HFF-Myc (cell line): ENCODE results near the gene MCRIP2.
"Not testable (repeated sequence)": the region's sequence is repeated elsewhere in the genome, so short reads cannot be mapped to it uniquely, and the experiment has no call there.

ENCODE experiments used
- DNase-seq: peaks from one replicate; pipeline ENCODE4 v3.0.0-alpha.2; 2011; ENCODE audit warnings: low read depth; ENCODE audit errors: extremely low read depth
- H3K4me3 ChIP-seq: replicated peaks from 2 replicates; pipeline ENCODE4 v1.5.1; 2011; ENCODE audit warnings: low read depth, mild to moderate bottlenecking, control low read depth, low read length
- CTCF ChIP-seq: IDR thresholded peaks from 2 replicates; pipeline ENCODE4 v1.5.1; 2012; ENCODE audit warnings: mild to moderate bottlenecking, low read depth, low read length, control low read depth; ENCODE audit errors: missing control alignments

Gene MCRIP2

DNA sequence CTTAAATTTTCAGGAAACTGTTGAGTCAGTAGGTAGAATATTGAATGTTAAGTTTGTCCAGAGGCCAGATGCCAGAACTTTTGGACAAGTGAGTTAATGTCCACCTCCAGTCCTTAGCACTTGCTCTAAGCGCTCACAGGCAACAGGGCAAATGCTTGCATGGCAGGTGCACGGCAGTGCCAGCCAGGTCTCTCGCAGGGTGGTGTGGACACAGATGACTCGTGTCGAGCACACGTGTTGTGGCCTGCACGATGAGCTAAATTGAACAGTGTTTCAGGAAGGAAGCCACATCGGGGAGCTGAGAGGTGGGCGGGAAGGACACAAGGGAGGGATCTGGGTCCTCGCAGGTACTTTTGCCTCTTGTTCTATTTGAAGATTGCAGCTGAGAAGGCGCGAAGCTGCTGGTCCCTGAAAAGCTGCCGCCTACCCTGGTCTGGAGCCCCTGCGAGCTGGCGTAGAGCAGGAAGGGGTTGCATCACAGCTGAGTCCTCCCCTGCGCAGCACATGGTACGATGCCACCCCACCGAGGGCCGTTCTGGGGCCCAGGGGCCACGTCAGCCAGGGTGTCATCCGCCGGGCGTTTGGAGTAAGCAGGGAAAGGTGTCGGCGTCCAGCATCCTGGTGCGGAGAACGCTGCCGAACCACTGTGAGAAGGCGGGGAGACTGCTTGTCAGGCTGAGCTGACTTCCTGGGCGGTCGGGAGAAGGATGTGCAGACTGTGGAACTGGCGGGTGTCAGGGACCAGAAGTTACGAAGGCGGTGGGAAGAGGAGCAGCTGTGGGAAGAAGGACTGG is 45.5 kb upstream of the MCRIP2 start:
- DNase-seq = no peak
- H3K4me3 ChIP-seq = no peak overlapping the region
- no peak for TF ChIP-seq CTCF

DNA sequence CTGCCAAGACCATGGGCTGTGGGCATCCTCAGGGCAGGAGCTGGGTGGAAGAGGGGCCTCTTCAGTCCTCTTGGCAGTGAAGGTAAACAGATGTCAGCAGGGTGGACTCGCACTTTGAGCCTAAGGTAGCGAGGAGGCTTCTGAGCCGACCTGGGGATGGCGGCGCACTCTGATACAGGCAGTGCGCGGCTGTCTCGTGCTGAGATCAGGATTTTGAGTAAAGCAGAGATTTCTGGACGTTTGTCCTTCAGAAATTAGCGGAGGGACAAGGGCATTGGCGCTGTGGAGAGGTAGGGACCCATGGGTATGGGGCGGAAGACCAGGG is 44.9 kb upstream of the MCRIP2 start:
- H3K4me3 ChIP-seq = no peak overlapping the region
- DNase-seq = no peak
- TF ChIP-seq CTCF = no peak

DNA sequence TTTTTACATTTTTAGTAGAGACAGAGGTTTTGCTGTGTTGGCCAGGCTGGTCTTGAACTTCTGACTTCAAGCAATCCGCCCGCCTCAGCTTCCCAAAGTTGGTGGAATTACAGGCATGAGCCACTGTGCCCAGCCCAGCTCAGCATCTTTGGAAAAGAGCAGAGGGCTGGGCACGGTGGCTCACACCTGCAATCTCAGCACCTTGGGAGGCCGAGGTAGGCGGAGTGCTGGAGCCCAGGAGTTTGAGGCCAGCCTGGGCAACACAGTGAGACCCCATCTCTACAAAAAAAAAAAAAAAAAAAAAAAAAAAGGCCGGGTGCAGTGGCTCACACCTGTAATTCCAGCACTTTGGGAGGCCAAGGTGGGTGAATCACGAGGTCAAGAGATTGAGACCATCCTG is 44.0 kb upstream of the MCRIP2 start:
- not testable (repeated sequence) for DNase-seq, H3K4me3 ChIP-seq

DNA sequence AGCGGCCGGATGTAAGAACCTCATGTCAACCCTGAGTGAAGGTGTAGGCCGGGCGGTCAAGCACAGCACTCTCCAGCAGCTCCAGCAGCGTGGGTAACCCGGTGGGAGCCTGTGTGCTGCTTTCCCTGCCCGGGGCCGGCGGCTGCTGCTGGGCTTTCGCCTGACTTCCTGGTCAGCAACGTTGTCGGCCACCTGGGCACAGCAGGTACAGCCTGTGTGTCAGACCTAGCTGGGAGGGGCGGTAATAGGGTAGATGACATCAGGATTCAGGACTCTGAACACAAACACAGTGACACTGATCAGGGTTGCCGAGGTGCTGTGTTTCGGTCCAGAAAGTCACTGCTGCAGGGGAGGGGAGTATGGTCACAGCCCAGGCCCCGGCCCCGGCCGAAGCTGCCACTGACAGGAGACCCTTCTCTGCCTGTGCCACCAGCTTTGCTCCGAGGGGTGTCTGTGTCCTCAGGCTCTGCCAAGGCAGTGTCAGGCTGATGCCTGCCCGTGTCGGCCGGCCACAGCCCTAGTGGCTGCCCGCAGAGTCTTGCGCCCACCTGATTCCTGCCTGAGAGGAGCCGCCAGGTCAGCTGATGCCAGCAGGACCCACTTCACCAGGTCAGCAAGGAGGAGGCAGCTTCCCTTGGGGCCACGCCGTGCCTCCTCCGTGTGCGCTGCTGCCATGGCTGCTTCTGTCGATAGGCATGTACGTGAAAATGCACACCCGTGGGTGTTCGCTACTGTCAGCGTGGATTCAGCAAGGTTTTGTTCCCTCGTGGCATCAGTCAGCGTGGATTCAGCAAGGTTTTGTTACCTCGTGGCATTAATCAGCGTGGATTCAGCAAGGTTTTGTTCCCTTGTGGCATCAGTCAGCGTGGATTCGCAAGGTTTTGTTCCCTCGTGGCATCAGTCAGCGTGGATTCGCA is 42.5 kb upstream of the MCRIP2 start:
- H3K4me3 ChIP-seq = no peak overlapping the region
- TF ChIP-seq CTCF = no peak
- no peak for DNase-seq

- no peak overlapping the region for H3K4me3 ChIP-seq
- peak; percentile 20 for TF ChIP-seq CTCF
- no peak for DNase-seq
Observed at GRCh38 chr16:600781-601180, 40.8 kb upstream of the MCRIP2 start.

DNA sequence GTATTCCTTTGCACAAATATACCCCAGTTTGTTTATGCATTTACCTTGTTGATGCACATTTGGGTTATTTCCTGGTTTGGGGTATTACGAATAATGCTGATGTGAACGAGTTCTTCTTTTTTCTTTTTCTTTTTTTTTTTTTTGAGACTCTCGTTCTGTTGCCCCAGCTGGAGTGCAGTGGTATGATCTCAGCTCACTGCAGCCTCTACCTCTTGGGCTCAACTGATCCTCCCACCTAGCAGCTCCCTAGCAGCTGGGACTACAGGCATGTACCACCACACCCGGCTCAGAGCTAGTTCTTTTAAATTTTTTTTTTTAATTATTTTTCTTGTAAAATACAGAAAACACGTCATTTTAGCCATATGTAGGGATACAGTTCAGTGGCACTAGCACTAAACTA is 37.7 kb upstream of the MCRIP2 start:
- DNase-seq = no peak
- TF ChIP-seq CTCF = no peak
- H3K4me3 ChIP-seq = no peak overlapping the region

- DNase-seq = no peak
- H3K4me3 ChIP-seq = no peak overlapping the region
- TF ChIP-seq CTCF = no peak
Observed at GRCh38 chr16:606656-607307, 34.8 kb upstream of the MCRIP2 start.
